Amygdala (tissue), 56 donors: ENCODE results near the gene PHF13.
"Not testable (repeated sequence)": the region's sequence is repeated elsewhere in the genome, so short reads cannot be mapped to it uniquely, and the experiment has no call there.

ENCODE experiments used
- DNase-seq, 56 donors: peaks; one replicate each; lab custom pipeline; 2025; lab: John Stamatoyannopoulos, UW

PHF13 gene

DNA sequence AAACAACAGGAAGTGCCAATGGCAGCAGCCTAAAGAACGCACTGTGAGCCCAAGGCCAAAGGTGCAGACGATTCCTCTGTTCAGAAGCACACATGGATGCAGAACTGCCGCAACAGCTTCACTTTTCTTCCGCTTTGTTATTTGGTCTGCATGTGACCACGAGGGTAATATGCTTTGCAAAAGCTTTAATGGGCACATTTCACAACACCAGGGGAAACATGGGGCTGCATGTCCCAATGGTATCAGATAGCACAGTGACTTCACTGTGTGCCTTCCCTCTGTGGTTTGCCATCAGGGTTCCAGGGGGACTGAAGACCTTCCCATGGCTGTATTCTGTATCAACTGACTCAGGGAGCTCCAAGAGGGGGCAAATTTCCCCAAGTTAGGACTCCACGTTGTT, 39.5 kb downstream of the PHF13 start:
- DNase-seq = no peak

DNA sequence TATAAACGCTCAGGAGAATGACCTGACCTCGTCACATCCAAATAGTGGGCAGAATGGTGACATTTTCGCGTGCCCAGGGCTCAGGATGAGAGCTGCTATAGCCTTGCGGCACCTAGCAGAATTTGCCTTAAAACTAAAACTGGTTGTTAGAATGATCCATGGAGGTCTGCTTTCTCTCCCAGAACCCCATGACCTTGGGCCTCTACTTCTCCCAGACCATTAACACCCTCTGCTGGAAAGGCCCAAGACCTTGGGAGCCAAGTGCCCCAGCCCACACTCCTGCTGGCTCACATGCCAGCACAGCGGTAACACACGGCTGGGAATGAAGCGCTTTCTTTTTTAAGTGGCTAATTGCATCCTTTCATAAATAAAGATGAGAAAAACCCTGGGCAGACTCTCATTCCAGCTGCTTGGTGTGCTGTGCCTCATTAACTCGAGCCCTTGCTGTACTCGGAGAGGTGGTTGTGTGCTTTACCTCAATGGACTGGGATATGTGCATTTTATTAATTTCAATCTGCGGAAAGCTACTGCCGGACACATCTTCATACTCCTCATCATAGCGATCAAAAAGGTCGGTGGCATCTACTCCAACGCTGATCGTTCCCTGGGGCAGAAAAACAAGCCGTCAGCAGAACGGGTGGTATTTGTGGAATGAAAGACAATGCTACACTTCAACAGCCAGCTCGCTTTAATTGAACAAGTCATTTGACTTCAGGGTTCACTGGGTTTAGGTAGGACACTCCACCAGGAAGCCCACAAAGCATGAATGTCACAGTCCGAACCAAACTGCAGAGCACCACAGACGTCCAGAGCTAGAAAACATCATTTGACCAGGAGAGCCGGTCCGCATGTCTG, 40.1 kb downstream of the PHF13 start:
- peak in 5 of 56 donors; percentile 5 to 25 (median 13) for DNase-seq

DNA sequence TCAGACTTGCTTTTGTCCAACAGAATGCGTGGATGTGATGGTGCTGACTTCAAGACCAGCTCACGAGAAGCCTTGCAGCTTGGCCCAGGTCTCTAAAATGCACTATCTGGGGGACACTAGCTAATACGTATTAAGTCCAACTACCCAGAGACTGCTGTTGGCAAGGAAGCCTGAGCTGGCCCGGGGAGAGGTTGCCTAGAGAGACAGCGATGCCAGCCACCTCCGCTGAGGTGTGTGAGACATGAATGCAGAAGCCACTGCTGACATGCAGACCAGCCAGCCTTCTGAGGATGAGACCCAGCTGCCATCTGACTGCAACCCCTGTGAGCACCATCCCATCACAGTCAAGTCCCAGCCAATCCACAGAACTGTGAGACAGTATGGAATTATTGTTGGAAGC, 43.6 kb downstream of the PHF13 start:
- DNase-seq = no peak

- DNase-seq = no peak
Measured at GRCh38 chr1:6658359-6659060, 45.0 kb downstream of the PHF13 start.

DNA sequence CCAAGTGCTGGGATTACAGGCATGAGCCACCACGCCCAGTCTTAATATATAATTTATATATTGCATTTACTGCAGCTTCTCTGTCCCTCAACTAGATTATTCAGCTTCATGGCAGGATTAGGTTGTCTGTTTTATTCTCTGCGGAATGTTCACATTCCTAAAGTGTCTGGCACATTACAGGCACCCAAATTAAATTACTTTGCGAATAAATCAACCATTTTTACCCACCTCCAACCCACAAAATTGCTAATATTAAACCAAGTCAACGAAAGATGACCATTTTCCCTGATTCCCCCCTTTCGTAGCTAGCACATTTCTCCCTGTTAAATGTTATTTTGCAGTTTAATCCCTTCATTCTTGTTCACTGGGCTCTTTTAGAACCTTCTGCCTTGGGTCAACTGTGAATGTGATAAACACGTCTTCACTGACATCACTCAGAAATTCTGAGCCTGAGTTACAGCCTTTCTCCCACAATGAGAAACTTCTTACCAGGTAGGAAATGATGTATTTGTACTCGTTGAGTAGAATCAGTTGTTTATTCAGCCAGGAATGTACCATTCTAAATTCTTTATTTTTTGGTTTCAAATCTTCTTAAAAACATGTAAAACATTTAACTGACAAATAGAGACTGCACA, 47.0 kb downstream of the PHF13 start:
- no peak for DNase-seq

DNA sequence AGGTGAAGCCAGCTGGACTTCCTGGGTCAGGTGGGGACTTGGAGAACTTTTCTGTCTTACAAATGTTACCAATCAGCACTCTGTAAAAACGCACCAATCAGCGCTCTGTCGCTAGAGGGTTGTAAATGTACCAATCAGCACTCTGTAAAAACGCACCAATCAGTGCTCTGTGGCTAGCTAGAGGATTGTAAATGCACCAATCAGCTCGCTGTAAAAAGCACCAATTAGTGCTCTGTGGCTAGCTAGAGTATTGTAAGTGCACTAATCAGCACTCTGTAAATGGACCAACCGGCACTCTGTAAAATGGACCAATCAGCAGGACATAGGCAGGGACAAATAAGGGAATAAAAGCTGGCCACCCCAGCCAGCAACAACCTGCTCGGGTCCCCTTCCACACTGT, 48.9 kb downstream of the PHF13 start:
- DNase-seq = not testable (repeated sequence)

GRCh38 chr1:6666696-6667095, 53.2 kb downstream of the PHF13 start:
- no peak for DNase-seq

DNA sequence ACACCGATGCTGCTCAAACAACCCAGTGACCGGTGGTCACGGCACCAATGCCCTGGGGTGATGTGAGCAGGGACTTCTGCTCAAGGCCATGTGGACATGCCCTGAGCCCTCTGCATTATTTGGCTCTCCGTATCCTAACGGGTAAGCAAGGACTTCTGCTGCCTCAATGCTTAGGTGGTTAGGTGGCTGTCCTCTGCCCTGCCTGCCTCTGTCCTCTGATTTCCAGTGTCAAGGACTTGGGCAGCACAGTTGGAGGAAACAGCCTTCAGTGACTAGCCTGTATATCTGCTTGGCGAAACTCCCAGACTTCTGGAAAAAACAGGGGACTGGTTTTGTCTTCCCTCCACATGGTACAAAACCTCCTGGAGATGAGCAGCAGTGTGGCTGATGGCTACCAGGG, 53.6 kb downstream of the PHF13 start:
- DNase-seq = no peak

- no peak for DNase-seq
Measured at GRCh38 chr1:6668503-6668902, 55.0 kb downstream of the PHF13 start.

DNA sequence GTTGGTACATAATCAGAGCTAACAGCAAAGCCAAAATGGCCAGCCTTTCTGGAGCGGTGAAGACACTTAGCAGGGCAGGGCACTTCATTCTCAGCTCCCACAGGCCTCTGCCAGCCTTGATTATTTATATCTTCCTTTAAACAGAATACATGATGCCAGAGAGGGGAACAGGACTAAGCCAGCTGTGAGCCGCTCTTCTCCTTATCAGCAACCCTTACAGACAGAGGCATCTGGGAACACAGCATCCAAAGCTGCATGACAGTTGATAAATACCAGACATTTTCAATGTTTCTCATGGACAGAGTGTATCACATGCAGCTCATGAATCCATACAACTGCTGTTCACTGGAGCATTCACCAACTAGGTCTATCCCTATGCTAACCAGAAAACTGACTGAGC, 59.0 kb downstream of the PHF13 start:
- peak in 1 of 56 donors; percentile 3 for DNase-seq
